A549 (cell line): ENCODE results near the gene AHR. TPM values are rescaled to one million over a fixed set of nuclear protein-coding genes. Genes with fewer than 3 reads are reported as not detected.
A peak's percentile ranks its signal among the peaks of the same experiment; 100 is the strongest.

ENCODE experiments used
- ATAC-seq, 2 experiments: fragments of 200-7000 bp in 1 of 2; fragments of >200 bp in 1 of 2; cut with Nextera tagmentation in 1 of 2; cut with Tn5 transposase in 1 of 2; 3 replicates each; pipeline versions ENCODE4 v1.8.0 to v1.9.1; 2018 to 2020; ENCODE audit warnings: mild to moderate bottlenecking in 1 of 2, moderate library complexity in 1 of 2
- CTCF ChIA-PET: fragments of 300-600 bp; sonication (Branson Sonifier 250); formaldehyde crosslinking; extraction: SDS; loops from one replicate; lab custom pipeline; 2021; ENCODE audit warnings: antibody characterized with exemption, inconsistent platforms; lab: Yijun Ruan, JAX
- POLR2A ChIA-PET: fragments of 350-600 bp; formaldehyde crosslinking; extraction: SDS; loops from one replicate; lab custom pipeline; 2021; ENCODE audit warnings: antibody characterized with exemption, inconsistent platforms; lab: Yijun Ruan, JAX
- DNase-seq, 2 experiments: peaks; one replicate each; pipeline versions ENCODE4 v3.0.0 to v3.0.0-alpha.2; 2011 to 2016; ENCODE audit warnings: low read depth in 1 of 2, low spot score in 1 of 2
- FAIRE-seq: peaks from 2 replicates; lab custom pipeline; 2011; peaks lifted over from hg19 to GRCh38; lab: Jason Lieb, UNC
- H3K27ac ChIP-seq, 2 experiments: fragments of >200 bp; sonication (Bioruptor Twin); formaldehyde crosslinking; 3 replicates each; pipeline ENCODE4 v1.5.1; 2016 to 2017
- H3K4me1 ChIP-seq: fragments of >200 bp; sonication (Bioruptor Twin); formaldehyde crosslinking; 3 replicates; pipeline ENCODE4 v1.6.1; 2016
- H3K4me2 ChIP-seq: fragments of >200 bp; sonication (Bioruptor Twin); formaldehyde crosslinking; 3 replicates; pipeline ENCODE4 v1.6.1; 2016
- H3K4me3 ChIP-seq: fragments of >200 bp; sonication (Bioruptor Twin); formaldehyde crosslinking; 3 replicates; pipeline ENCODE4 v1.5.1; 2016
- H3K9me3 ChIP-seq: fragments of >200 bp; sonication (Bioruptor Twin); formaldehyde crosslinking; 3 replicates; pipeline ENCODE4 v1.6.1; 2016
- BHLHE40 ChIP-seq: IDR thresholded peaks from 2 replicates; pipeline ENCODE4 v1.6.1; 2012; ENCODE audit warnings: low read depth, low read length, inconsistent platforms
- CEBPB ChIP-seq, 2 experiments: fragments of >200 bp in 1 of 2; sonication (Bioruptor Twin) in 1 of 2; formaldehyde crosslinking in 1 of 2; IDR thresholded peaks; 2 replicates each; pipeline ENCODE4 v1.6.1; 2012 to 2016
- CHD2 ChIP-seq: fragments of 150-350 bp; IDR thresholded peaks from 2 replicates; pipeline ENCODE4 v1.6.1; 2014; ENCODE audit warnings: low read length; ENCODE audit not compliant: partially characterized antibody
- CHD4 ChIP-seq: fragments of 200-600 bp; sonication (generic); IDR thresholded peaks from 2 replicates; pipeline ENCODE4 v1.6.1; 2016; ENCODE audit warnings: antibody characterized with exemption, mild to moderate bottlenecking, borderline replicate concordance
- ESRRA ChIP-seq: fragments of 150-350 bp; IDR thresholded peaks from 2 replicates; pipeline ENCODE4 v1.6.1; 2014; ENCODE audit warnings: mild to moderate bottlenecking, low read length, borderline replicate concordance
- GATA3 ChIP-seq: IDR thresholded peaks from 2 replicates; pipeline ENCODE4 v1.6.1; 2012; ENCODE audit warnings: borderline replicate concordance
- HOXA7 ChIP-seq: fragments of 250-450 bp; sonication (Bioruptor Pico); IDR thresholded peaks from 2 replicates; pipeline ENCODE4 v1.5.0; 2020; ENCODE audit warnings: mild to moderate bottlenecking, moderate library complexity
- JUNB ChIP-seq: fragments of >200 bp; sonication (Bioruptor Twin); formaldehyde crosslinking; IDR thresholded peaks from 2 replicates; pipeline ENCODE4 v1.6.1; 2016
- MAFK ChIP-seq: fragments of 450-650 bp; IDR thresholded peaks from 2 replicates; pipeline ENCODE4 v1.6.1; 2014; ENCODE audit not compliant: partially characterized antibody
- MAZ ChIP-seq: fragments of 150-350 bp; IDR thresholded peaks from 2 replicates; pipeline ENCODE4 v1.6.1; 2014; ENCODE audit warnings: antibody characterized with exemption, low read depth, low read length, borderline replicate concordance
- NR3C1 ChIP-seq: fragments of >200 bp; sonication (Bioruptor Twin); formaldehyde crosslinking; IDR thresholded peaks from 3 replicates; pipeline ENCODE4 v1.6.1; 2017
- PHF8 ChIP-seq: fragments of 200-600 bp; sonication (generic); IDR thresholded peaks from 2 replicates; pipeline ENCODE4 v1.6.1; 2016; ENCODE audit warnings: low read depth, mild to moderate bottlenecking, antibody characterized with exemption, moderate library complexity, borderline replicate concordance
- RCOR1 ChIP-seq: fragments of 150-350 bp; IDR thresholded peaks from 2 replicates; pipeline ENCODE4 v1.6.1; 2014; ENCODE audit warnings: antibody characterized with exemption, low read length, low read depth
- TFCP2L1 ChIP-seq: fragments of 250-450 bp; sonication (Bioruptor Pico); IDR thresholded peaks from 2 replicates; pipeline ENCODE4 v1.5.0; 2021; ENCODE audit warnings: mild to moderate bottlenecking
- WGBS: methylation state at CpG from one replicate; pipeline ENCODE4 v1.1.6; 2017; ENCODE audit errors: missing lambda C conversion rate; 5-methylcytosine and 5-hydroxymethylcytosine counted together
- polyA plus RNA-seq, 4 experiments: library from polyadenylated mRNA; depleted of rRNA in 3 of 4; stranded (reverse); fragments of >200 nt; fragmentation: RNase III in 1 of 4; extraction: RNeasy Plus Mini Kit Qiagen cat#74134 plus additional on column Dnase treatment in 1 of 4; gene quantifications; 2 replicates in 3 of 4; 3 replicates in 1 of 4; pipeline ENCODE4 v1.2.3, GENCODE V29; 2011 to 2017
- TF ChIP-seq, protein P1 (sequence below): fragments of 200-600 bp; sonication (generic); IDR thresholded peaks from 2 replicates; pipeline ENCODE4 v1.6.1; 2016; ENCODE audit warnings: antibody characterized with exemption, mild to moderate bottlenecking, moderate library complexity
- TF ChIP-seq, protein P2 (sequence below): IDR thresholded peaks from 2 replicates; pipeline ENCODE4 v1.6.1; 2012
- TF ChIP-seq, protein P3 (sequence below): fragments of 450-650 bp; IDR thresholded peaks from 2 replicates; pipeline ENCODE4 v1.6.1; 2014; ENCODE audit warnings: antibody characterized with exemption
- TF ChIP-seq, protein P4 (sequence below): IDR thresholded peaks from 2 replicates; pipeline ENCODE4 v1.6.1; 2012
- TF ChIP-seq, protein P5 (sequence below): IDR thresholded peaks from 2 replicates; pipeline ENCODE4 v1.6.1; 2012; ENCODE audit warnings: low read depth, borderline replicate concordance
- TF ChIP-seq, protein P6 (sequence below): fragments of >200 bp; sonication (Bioruptor Twin); formaldehyde crosslinking; IDR thresholded peaks from 3 replicates; pipeline ENCODE4 v1.5.1; 2016
- TF ChIP-seq, protein P7 (sequence below): fragments of >200 bp; sonication (Bioruptor Twin); formaldehyde crosslinking; IDR thresholded peaks from 3 replicates; pipeline ENCODE4 v1.6.1; 2016

AHR gene
- polyA plus RNA-seq, 2 of the 4 experiments (the other 2 are of a cell fraction): 9.1 to 14.3 TPM

DNA sequence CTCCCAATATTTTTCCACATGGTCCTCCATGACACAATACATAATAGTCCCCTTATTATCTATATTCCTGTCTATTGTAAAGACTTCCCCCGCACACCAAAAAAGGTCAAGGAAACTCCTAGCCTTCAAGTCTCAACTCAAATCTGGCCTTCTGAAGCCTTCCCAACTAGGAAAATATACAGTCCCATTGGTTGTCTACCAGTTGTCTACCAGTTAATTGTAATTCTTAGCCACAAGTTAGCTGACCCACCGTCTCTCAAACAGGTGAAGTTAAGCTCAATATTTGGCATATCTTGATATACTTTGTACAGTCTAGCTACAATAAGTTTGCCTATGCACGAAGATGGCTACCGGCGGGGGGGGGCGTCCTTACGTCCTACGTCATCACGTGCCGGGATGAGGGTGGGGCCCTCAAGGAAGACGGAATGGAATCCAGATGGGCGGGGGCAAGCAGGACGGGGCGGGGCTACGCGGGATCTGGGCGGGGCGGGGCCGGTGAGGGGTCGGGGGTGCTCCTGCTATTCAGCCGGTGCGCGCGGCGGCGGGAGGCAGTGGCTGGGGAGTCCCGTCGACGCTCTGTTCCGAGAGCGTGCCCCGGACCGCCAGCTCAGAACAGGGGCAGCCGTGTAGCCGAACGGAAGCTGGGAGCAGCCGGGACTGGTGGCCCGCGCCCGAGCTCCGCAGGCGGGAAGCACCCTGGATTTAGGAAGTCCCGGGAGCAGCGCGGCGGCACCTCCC is at the start of gene AHR (continued):
- TF ChIP-seq, protein P1, sequence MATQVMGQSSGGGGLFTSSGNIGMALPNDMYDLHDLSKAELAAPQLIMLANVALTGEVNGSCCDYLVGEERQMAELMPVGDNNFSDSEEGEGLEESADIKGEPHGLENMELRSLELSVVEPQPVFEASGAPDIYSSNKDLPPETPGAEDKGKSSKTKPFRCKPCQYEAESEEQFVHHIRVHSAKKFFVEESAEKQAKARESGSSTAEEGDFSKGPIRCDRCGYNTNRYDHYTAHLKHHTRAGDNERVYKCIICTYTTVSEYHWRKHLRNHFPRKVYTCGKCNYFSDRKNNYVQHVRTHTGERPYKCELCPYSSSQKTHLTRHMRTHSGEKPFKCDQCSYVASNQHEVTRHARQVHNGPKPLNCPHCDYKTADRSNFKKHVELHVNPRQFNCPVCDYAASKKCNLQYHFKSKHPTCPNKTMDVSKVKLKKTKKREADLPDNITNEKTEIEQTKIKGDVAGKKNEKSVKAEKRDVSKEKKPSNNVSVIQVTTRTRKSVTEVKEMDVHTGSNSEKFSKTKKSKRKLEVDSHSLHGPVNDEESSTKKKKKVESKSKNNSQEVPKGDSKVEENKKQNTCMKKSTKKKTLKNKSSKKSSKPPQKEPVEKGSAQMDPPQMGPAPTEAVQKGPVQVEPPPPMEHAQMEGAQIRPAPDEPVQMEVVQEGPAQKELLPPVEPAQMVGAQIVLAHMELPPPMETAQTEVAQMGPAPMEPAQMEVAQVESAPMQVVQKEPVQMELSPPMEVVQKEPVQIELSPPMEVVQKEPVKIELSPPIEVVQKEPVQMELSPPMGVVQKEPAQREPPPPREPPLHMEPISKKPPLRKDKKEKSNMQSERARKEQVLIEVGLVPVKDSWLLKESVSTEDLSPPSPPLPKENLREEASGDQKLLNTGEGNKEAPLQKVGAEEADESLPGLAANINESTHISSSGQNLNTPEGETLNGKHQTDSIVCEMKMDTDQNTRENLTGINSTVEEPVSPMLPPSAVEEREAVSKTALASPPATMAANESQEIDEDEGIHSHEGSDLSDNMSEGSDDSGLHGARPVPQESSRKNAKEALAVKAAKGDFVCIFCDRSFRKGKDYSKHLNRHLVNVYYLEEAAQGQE: no peak
- TF ChIP-seq, protein P2, sequence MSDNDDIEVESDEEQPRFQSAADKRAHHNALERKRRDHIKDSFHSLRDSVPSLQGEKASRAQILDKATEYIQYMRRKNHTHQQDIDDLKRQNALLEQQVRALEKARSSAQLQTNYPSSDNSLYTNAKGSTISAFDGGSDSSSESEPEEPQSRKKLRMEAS: no peak; the same call in none of the 2 replicates
- no peak for TF ChIP-seq CHD2
- peak; percentile 71; the same call in 1 of the 2 replicates for TF ChIP-seq PHF8
- no peak for TF ChIP-seq GATA3
- TF ChIP-seq CEBPB (IDR thresholded peaks at IDR 0.05): no peak
- TF ChIP-seq BHLHE40: no peak
- TF ChIP-seq, protein P3, sequence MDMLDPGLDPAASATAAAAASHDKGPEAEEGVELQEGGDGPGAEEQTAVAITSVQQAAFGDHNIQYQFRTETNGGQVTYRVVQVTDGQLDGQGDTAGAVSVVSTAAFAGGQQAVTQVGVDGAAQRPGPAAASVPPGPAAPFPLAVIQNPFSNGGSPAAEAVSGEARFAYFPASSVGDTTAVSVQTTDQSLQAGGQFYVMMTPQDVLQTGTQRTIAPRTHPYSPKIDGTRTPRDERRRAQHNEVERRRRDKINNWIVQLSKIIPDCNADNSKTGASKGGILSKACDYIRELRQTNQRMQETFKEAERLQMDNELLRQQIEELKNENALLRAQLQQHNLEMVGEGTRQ: peak; percentile 65
- TF ChIP-seq, protein P4, sequence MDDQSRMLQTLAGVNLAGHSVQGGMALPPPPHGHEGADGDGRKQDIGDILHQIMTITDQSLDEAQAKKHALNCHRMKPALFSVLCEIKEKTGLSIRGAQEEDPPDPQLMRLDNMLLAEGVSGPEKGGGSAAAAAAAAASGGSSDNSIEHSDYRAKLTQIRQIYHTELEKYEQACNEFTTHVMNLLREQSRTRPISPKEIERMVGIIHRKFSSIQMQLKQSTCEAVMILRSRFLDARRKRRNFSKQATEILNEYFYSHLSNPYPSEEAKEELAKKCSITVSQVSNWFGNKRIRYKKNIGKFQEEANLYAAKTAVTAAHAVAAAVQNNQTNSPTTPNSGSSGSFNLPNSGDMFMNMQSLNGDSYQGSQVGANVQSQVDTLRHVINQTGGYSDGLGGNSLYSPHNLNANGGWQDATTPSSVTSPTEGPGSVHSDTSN: no peak
- 0 out of 2 replicates have a peak, but pooled peaks have one; percentile 56 for TF ChIP-seq TFCP2L1 (CRISPR knock-in tag)
- TF ChIP-seq MAZ: no peak
- TF ChIP-seq, protein P5, sequence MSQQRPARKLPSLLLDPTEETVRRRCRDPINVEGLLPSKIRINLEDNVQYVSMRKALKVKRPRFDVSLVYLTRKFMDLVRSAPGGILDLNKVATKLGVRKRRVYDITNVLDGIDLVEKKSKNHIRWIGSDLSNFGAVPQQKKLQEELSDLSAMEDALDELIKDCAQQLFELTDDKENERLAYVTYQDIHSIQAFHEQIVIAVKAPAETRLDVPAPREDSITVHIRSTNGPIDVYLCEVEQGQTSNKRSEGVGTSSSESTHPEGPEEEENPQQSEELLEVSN: peak; percentile 65; the same call in 1 of the 2 replicates
- TF ChIP-seq MAFK: no peak
- TF ChIP-seq, protein P6, sequence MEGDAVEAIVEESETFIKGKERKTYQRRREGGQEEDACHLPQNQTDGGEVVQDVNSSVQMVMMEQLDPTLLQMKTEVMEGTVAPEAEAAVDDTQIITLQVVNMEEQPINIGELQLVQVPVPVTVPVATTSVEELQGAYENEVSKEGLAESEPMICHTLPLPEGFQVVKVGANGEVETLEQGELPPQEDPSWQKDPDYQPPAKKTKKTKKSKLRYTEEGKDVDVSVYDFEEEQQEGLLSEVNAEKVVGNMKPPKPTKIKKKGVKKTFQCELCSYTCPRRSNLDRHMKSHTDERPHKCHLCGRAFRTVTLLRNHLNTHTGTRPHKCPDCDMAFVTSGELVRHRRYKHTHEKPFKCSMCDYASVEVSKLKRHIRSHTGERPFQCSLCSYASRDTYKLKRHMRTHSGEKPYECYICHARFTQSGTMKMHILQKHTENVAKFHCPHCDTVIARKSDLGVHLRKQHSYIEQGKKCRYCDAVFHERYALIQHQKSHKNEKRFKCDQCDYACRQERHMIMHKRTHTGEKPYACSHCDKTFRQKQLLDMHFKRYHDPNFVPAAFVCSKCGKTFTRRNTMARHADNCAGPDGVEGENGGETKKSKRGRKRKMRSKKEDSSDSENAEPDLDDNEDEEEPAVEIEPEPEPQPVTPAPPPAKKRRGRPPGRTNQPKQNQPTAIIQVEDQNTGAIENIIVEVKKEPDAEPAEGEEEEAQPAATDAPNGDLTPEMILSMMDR: no peak
- TF ChIP-seq CHD4: no peak
- TF ChIP-seq ESRRA: no peak
- no peak for TF ChIP-seq NR3C1
- no peak for TF ChIP-seq RCOR1
- no peak for TF ChIP-seq JUNB

DNA sequence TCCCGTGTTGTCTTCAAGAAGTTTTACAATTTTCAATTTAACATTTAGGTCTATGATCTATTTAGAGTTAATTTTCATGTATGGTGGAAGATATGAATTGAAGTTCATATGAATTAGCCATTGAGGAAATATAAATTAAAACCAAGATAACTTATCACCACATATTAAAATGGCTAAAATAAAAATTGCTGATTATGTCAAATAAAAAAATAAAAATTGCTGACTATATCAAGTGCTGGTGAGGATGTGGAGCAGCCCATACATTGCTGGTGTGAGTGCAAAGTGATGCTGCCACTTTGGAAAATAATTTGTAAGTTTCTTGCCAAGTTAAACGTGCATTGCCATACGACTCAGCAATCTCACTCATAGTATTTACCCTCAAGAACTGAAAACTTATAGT is 44.6 kb upstream of the AHR start:
- peak; percentile 92 for TF ChIP-seq MAFK
- no peak for TF ChIP-seq RCOR1
- no peak for TF ChIP-seq HOXA7
- TF ChIP-seq, protein P7, sequence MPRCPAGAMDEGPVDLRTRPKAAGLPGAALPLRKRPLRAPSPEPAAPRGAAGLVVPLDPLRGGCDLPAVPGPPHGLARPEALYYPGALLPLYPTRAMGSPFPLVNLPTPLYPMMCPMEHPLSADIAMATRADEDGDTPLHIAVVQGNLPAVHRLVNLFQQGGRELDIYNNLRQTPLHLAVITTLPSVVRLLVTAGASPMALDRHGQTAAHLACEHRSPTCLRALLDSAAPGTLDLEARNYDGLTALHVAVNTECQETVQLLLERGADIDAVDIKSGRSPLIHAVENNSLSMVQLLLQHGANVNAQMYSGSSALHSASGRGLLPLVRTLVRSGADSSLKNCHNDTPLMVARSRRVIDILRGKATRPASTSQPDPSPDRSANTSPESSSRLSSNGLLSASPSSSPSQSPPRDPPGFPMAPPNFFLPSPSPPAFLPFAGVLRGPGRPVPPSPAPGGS: no peak
- no peak for ATAC-seq
- Histone ChIP-seq H3K4me1 (peaks cover 6% of the 10 kb centered on the region; the same call in 2 of the 3 replicates), H3K4me2 (no peak overlapping the region), H3K9me3 (no peaks in the 10 kb centered on the region), H3K4me3 (no peak overlapping the region), H3K27ac (no peak overlapping the region)
- ChIA-PET CTCF (no interaction called here), POLR2A (no interaction called here)
- DNase-seq: no peak
- 90% methylated on average over 3 of the region's 3 CpGs for WGBS
- FAIRE-seq: peak; percentile 28
